ENCODE data around the gene DNAI7.

DNA sequence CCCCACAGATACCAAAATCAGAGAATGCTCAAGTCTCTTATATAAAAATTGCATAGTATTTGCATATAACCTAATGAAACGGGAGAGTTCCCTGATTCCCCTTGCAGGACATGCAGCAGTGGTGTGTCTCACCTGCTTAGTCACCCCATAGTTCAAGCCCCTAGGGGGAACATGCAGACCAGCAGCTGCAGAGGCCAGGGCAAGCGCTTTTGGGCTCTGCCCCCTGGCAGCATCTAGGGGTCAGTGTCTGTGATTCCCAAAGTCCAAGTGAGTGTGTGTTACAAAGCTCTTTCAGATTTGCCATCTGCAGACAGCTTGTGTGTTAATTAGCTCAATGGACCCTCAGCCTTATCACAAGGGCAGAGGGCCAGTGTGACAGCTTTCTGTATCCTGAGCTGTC is 110.1 kb downstream of the DNAI7 start:
- TF ChIP-seq EP300 (IDR thresholded peaks at IDR 0.05) (no peak), RAD21 (conservative IDR thresholded peaks at IDR 0.05 in 1 of 2, IDR thresholded peaks at IDR 0.05 in 1 of 2) (no peak), RNF2 (IDR thresholded peaks at IDR 0.05; ENCODE audit: borderline replicate concordance, low read depth) (no peak)
- TF ChIP-seq, protein P1, sequence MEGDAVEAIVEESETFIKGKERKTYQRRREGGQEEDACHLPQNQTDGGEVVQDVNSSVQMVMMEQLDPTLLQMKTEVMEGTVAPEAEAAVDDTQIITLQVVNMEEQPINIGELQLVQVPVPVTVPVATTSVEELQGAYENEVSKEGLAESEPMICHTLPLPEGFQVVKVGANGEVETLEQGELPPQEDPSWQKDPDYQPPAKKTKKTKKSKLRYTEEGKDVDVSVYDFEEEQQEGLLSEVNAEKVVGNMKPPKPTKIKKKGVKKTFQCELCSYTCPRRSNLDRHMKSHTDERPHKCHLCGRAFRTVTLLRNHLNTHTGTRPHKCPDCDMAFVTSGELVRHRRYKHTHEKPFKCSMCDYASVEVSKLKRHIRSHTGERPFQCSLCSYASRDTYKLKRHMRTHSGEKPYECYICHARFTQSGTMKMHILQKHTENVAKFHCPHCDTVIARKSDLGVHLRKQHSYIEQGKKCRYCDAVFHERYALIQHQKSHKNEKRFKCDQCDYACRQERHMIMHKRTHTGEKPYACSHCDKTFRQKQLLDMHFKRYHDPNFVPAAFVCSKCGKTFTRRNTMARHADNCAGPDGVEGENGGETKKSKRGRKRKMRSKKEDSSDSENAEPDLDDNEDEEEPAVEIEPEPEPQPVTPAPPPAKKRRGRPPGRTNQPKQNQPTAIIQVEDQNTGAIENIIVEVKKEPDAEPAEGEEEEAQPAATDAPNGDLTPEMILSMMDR (IDR thresholded peaks at IDR 0.05) = no peak
- TF ChIP-seq, protein P2, sequence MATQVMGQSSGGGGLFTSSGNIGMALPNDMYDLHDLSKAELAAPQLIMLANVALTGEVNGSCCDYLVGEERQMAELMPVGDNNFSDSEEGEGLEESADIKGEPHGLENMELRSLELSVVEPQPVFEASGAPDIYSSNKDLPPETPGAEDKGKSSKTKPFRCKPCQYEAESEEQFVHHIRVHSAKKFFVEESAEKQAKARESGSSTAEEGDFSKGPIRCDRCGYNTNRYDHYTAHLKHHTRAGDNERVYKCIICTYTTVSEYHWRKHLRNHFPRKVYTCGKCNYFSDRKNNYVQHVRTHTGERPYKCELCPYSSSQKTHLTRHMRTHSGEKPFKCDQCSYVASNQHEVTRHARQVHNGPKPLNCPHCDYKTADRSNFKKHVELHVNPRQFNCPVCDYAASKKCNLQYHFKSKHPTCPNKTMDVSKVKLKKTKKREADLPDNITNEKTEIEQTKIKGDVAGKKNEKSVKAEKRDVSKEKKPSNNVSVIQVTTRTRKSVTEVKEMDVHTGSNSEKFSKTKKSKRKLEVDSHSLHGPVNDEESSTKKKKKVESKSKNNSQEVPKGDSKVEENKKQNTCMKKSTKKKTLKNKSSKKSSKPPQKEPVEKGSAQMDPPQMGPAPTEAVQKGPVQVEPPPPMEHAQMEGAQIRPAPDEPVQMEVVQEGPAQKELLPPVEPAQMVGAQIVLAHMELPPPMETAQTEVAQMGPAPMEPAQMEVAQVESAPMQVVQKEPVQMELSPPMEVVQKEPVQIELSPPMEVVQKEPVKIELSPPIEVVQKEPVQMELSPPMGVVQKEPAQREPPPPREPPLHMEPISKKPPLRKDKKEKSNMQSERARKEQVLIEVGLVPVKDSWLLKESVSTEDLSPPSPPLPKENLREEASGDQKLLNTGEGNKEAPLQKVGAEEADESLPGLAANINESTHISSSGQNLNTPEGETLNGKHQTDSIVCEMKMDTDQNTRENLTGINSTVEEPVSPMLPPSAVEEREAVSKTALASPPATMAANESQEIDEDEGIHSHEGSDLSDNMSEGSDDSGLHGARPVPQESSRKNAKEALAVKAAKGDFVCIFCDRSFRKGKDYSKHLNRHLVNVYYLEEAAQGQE (IDR thresholded peaks at IDR 0.05) = no peak

All from A549 (cell line).